Measurements from ENCODE around the gene PROZ. TPM values are rescaled to one million over a fixed set of nuclear protein-coding genes. Genes with fewer than 3 reads are reported as not detected.

Gene PROZ
- total RNA-seq, 1 donor from 2014 or later, result not detected

GRCh38 chr13:113116206-113116800 is 42.1 kb upstream of the PROZ start:
- Mint-ChIP-seq H3K27ac (ENCODE audit: unreplicated experiment) (no peak overlapping the region), H3K36me3 (ENCODE audit: unreplicated experiment) (no peaks in the 10 kb centered on the region)
- peak; percentile 64 for DNase-seq (ENCODE audit: extremely low spot score, unreplicated experiment)

GRCh38 chr13:113116871-113117271 is 41.6 kb upstream of the PROZ start:
- no peaks in the 10 kb centered on the region for H3K27me3 Mint-ChIP-seq (ENCODE audit: unreplicated experiment)
- TF ChIP-seq CTCF (IDR thresholded peaks at IDR 0.05), result no peak
- H3K4me3 Mint-ChIP-seq (ENCODE audit: unreplicated experiment), result no peak overlapping the region
- H3K4me1 Mint-ChIP-seq (ENCODE audit: unreplicated experiment), result peaks cover 2% of the 10 kb centered on the region
- H3K27ac Mint-ChIP-seq (ENCODE audit: unreplicated experiment), result no peak overlapping the region
- no peaks in the 10 kb centered on the region for H3K9me3 Mint-ChIP-seq (ENCODE audit: unreplicated experiment)
- peak; percentile 56 for DNase-seq (ENCODE audit: extremely low spot score, unreplicated experiment)
- no peaks in the 10 kb centered on the region for H3K36me3 Mint-ChIP-seq (ENCODE audit: unreplicated experiment)

More at GRCh38 chr13:113116206-113116800, 42.1 kb upstream of the PROZ start:
- no peaks in the 10 kb centered on the region for H3K27me3 Mint-ChIP-seq (ENCODE audit: unreplicated experiment)
- H3K4me1 Mint-ChIP-seq (ENCODE audit: unreplicated experiment), result peaks cover 2% of the 10 kb centered on the region
- no peak for TF ChIP-seq CTCF (IDR thresholded peaks at IDR 0.05)
- H3K4me3 Mint-ChIP-seq (ENCODE audit: unreplicated experiment), result no peak overlapping the region
- H3K9me3 Mint-ChIP-seq (ENCODE audit: unreplicated experiment), result no peaks in the 10 kb centered on the region

- TF ChIP-seq CTCF (IDR thresholded peaks at IDR 0.05), result no peak
- H3K4me3 Mint-ChIP-seq (ENCODE audit: unreplicated experiment), result no peak overlapping the region
- H3K27ac Mint-ChIP-seq (ENCODE audit: unreplicated experiment), result no peak overlapping the region
- H3K9me3 Mint-ChIP-seq (ENCODE audit: unreplicated experiment), result no peaks in the 10 kb centered on the region
- DNase-seq (ENCODE audit: extremely low spot score, unreplicated experiment), result peak; percentile 82
- no peaks in the 10 kb centered on the region for H3K36me3 Mint-ChIP-seq (ENCODE audit: unreplicated experiment)
- H3K27me3 Mint-ChIP-seq (ENCODE audit: unreplicated experiment), result no peaks in the 10 kb centered on the region
- peaks cover 5% of the 10 kb centered on the region for H3K4me1 Mint-ChIP-seq (ENCODE audit: unreplicated experiment)
Measured at GRCh38 chr13:113117335-113117872, 41.0 kb upstream of the PROZ start.

GRCh38 chr13:113117911-113118260 is 40.6 kb upstream of the PROZ start:
- peak; percentile 82 for DNase-seq (ENCODE audit: extremely low spot score, unreplicated experiment)
- Mint-ChIP-seq H3K27ac (ENCODE audit: unreplicated experiment) (no peak overlapping the region), H3K9me3 (ENCODE audit: unreplicated experiment) (no peaks in the 10 kb centered on the region), H3K4me3 (ENCODE audit: unreplicated experiment) (no peak overlapping the region), H3K36me3 (ENCODE audit: unreplicated experiment) (no peaks in the 10 kb centered on the region), H3K4me1 (ENCODE audit: unreplicated experiment) (peaks cover 10% of the 10 kb centered on the region), H3K27me3 (ENCODE audit: unreplicated experiment) (no peaks in the 10 kb centered on the region)
- no peak for TF ChIP-seq CTCF (IDR thresholded peaks at IDR 0.05)

GRCh38 chr13:113118261-113119021 is 40.0 kb upstream of the PROZ start:
- TF ChIP-seq CTCF (IDR thresholded peaks at IDR 0.05), result no peak
- H3K4me1 Mint-ChIP-seq (ENCODE audit: unreplicated experiment), result peaks cover 15% of the 10 kb centered on the region
- no peak overlapping the region for H3K27ac Mint-ChIP-seq (ENCODE audit: unreplicated experiment)
- no peaks in the 10 kb centered on the region for H3K27me3 Mint-ChIP-seq (ENCODE audit: unreplicated experiment)
- H3K36me3 Mint-ChIP-seq (ENCODE audit: unreplicated experiment), result no peaks in the 10 kb centered on the region
- H3K4me3 Mint-ChIP-seq (ENCODE audit: unreplicated experiment), result no peak overlapping the region
- no peaks in the 10 kb centered on the region for H3K9me3 Mint-ChIP-seq (ENCODE audit: unreplicated experiment)
- DNase-seq (ENCODE audit: extremely low spot score, unreplicated experiment), result peak; percentile 83
